ENCODE data around the gene C3orf22. TPM values are rescaled to one million over a fixed set of nuclear protein-coding genes. Genes with fewer than 3 reads are reported as not detected.

C3orf22 gene
- total RNA-seq, 1 experiment from 2014 or later, result not detected

DNA sequence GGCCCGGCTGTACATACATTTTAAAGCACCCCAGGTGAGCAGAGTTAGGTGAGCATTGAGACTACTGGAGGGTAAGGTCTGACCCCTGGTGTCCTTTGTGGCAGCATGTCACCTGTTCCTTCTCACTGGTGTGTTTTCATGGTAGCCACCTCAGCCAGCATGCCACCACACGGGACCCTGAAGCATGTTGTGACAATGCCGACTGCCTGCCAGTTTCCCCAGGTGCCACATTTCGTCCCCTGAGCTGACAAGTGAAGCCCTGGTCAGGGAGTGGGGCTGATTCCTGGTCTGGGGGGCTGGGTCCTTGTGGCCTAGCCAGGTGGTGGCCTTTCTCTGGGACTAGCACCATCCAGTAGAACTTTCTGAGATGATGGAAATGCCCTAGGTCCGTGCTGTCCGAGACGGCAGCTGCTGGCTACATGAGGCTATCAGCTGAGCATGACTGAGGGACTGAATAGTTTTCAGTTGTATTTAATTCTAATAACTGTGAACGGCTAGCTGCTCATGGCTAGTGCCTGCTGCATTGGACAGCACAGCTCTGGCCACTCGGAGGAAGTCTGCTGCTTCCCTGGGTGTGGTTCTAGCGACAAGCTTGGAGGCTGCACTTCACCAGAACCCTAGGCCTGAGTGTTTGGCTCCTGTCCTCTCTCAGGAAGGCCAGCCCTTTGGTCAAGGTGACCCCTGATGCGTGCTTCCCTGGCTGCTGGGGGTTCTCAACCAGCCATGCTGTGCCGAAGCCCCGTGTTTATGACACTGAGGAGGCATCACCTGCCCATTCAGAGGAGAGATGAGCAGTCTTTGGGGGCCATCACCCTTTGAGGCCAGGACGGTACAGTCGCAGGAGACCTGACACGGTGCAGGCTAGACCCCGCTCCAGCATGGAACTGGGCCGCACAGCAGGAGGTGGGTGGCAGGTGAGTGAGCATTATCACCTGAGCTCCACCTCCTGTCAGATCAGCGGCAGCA lies 3.9 kb downstream of the C3orf22 start:
- Histone ChIP-seq H3K4me3 (ENCODE audit: low read length) (no peak overlapping the region), H3K36me3 (ENCODE audit: insufficient read depth, low read length) (no peaks in the 10 kb centered on the region), H3K4me2 (ENCODE audit: low read depth, low read length, poor library complexity, severe bottlenecking) (no peak overlapping the region), H3K9me2 (replicated peaks; ENCODE audit: insufficient read depth, low read length) (no peaks in the 10 kb centered on the region), H4K20me1 (ENCODE audit: insufficient read depth, low read depth, low read length) (no peaks in the 10 kb centered on the region), H3K27ac (ENCODE audit: low read length) (no peak overlapping the region), H3K79me2 (ENCODE audit: low read length) (no peaks in the 10 kb centered on the region), H3K27me3 (ENCODE audit: low read length) (no peaks in the 10 kb centered on the region), H3K4me1 (ENCODE audit: low read length) (no peaks in the 10 kb centered on the region), H3K9me3 (ENCODE audit: low read length) (no peaks in the 10 kb centered on the region), H2AFZ (ENCODE audit: low read length) (no peak overlapping the region), H3K9ac (ENCODE audit: low read length) (no peak overlapping the region)
- no peak for DNase-seq

DNA sequence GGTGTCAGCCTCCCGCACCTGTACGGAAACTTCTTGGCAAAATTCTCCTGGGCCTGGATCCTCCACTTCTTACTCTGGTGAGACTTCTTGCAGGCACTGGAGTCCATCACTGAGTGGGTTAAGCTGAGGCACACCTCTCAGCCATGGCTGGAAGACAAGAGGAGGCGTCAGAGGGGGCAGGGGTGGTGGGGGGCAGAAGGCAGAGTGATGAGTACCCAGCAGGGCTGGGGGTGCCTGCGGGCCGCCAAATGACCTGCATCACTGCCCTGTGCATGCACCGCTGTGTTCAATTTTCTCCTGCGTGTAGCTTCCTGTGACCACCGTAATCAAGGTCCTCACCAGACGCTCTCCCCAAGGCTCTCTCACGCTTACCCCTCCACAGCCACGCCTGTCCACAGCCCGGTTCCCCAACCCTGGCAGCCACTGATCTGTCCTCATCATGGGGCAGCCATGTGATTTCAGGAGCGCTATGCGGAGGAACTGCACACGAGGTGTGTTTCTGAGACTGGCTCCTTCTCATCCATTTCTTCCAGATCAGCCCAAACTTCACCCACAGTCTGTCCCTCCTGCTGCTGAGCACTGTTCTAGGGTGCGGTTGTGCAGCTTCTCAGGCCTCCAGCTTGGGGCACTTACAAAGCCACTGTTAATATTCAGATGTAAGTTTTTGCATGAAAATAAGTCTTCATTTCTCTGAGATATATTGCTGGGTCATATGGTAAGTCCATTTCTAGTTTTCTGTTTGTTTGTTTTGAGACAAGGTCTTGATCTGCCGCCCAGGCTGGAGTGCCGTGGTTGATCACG lies 5.2 kb downstream of the C3orf22 start:
- Histone ChIP-seq H4K20me1 (ENCODE audit: insufficient read depth, low read depth, low read length) (no peaks in the 10 kb centered on the region), H3K4me3 (ENCODE audit: low read length) (no peak overlapping the region), H2AFZ (ENCODE audit: low read length) (no peak overlapping the region), H3K9me3 (ENCODE audit: low read length) (no peaks in the 10 kb centered on the region), H3K9me2 (replicated peaks; ENCODE audit: insufficient read depth, low read length) (no peaks in the 10 kb centered on the region), H3K4me1 (ENCODE audit: low read length) (no peaks in the 10 kb centered on the region), H3K4me2 (ENCODE audit: low read depth, low read length, poor library complexity, severe bottlenecking) (no peak overlapping the region), H3K27ac (ENCODE audit: low read length) (no peak overlapping the region), H3K27me3 (ENCODE audit: low read length) (no peaks in the 10 kb centered on the region), H3K79me2 (ENCODE audit: low read length) (no peaks in the 10 kb centered on the region), H3K36me3 (ENCODE audit: insufficient read depth, low read length) (no peaks in the 10 kb centered on the region), H3K9ac (ENCODE audit: low read length) (no peak overlapping the region)
- DNase-seq, result no peak

DNA sequence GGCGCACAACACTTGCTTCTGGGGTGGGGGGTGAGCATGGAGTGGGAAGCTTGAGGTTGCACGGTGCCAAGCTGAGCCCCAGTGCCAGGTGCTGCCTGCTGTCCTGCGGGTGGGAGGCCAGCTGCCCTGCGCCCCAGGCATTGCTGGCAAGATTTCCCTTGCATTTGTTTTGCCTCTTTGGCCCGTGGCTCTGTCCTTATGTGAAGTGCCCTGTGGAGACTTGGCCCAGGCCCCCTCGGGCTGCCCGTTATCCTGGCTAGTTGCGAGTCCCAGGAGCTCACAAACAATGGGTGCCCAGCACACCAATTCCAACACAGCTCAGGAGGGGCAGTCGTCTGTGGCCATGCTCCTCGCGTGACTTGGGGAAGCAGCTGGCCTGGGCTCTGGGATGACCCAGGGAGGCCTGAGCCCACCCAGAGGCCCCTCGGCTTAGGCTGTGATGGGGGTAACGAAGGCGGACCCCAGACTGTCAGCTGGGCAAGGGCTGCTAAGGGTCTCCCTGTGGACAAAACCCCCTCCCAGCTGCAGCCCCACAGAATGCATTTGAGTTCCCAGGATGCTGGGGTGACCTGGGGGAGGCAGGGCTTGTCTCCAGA lies 5.9 kb downstream of the C3orf22 start:
- Histone ChIP-seq H3K9me2 (replicated peaks; ENCODE audit: insufficient read depth, low read length) (no peaks in the 10 kb centered on the region), H3K9ac (ENCODE audit: low read length) (no peak overlapping the region), H4K20me1 (ENCODE audit: insufficient read depth, low read depth, low read length) (no peaks in the 10 kb centered on the region), H3K9me3 (ENCODE audit: low read length) (no peaks in the 10 kb centered on the region), H3K4me2 (ENCODE audit: low read depth, low read length, poor library complexity, severe bottlenecking) (no peak overlapping the region), H3K4me3 (ENCODE audit: low read length) (no peak overlapping the region), H3K79me2 (ENCODE audit: low read length) (no peaks in the 10 kb centered on the region), H2AFZ (ENCODE audit: low read length) (no peak overlapping the region), H3K27me3 (ENCODE audit: low read length) (no peaks in the 10 kb centered on the region), H3K4me1 (ENCODE audit: low read length) (no peaks in the 10 kb centered on the region), H3K27ac (ENCODE audit: low read length) (no peak overlapping the region), H3K36me3 (ENCODE audit: insufficient read depth, low read length) (no peaks in the 10 kb centered on the region)
- no peak for DNase-seq

DNA sequence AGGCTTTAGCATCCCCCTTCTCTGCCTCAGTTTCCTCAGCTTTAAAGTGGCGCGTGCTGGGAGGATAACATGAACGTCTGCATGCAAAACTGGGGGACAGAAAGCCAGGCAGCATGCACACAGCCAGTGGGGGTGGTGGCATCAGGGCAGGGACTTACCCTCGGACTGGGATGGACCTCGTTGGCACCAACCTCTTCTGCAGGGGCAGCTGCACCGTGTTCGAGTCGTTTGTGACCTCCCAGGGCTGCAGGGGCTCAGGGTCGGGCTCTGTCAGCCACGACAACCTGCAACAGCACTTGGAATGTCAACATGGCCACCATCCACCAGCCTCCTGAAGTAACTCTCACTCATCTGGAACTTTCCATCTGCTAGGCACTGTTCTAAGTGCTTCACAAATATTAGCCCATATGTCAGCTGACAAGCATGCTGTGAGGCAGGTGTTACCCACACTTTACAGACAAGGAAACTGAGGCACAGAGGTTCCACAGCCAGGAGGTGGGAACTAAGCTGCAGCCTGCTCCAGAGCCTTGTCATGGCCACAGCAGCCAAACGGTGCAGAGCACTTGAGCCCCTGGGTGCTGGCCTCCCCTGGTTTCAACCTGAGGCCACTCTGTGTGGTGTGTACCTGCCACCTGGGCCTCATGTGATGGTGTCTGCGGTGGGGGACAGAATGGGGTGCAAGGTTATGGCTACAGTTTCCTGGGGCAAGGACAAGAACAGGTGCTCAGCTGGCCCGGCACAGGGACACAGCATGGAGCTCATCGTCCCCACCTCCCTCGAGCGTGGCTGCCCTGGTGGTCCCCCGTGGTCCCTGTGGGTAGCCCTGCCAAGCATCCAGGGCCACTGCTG lies 6.7 kb downstream of the C3orf22 start:
- no peaks in the 10 kb centered on the region for H3K9me3 ChIP-seq (ENCODE audit: low read length)
- no peaks in the 10 kb centered on the region for H3K27me3 ChIP-seq (ENCODE audit: low read length)
- DNase-seq, result no peak
- H2AFZ ChIP-seq (ENCODE audit: low read length), result no peak overlapping the region
- H3K79me2 ChIP-seq (ENCODE audit: low read length), result no peaks in the 10 kb centered on the region
- no peaks in the 10 kb centered on the region for H3K36me3 ChIP-seq (ENCODE audit: insufficient read depth, low read length)
- no peak overlapping the region for H3K9ac ChIP-seq (ENCODE audit: low read length)
- no peak overlapping the region for H3K4me3 ChIP-seq (ENCODE audit: low read length)
- no peak overlapping the region for H3K27ac ChIP-seq (ENCODE audit: low read length)
- H3K9me2 ChIP-seq (replicated peaks; ENCODE audit: insufficient read depth, low read length), result no peaks in the 10 kb centered on the region
- no peaks in the 10 kb centered on the region for H3K4me1 ChIP-seq (ENCODE audit: low read length)
- no peak overlapping the region for H3K4me2 ChIP-seq (ENCODE audit: low read depth, low read length, poor library complexity, severe bottlenecking)
- no peaks in the 10 kb centered on the region for H4K20me1 ChIP-seq (ENCODE audit: insufficient read depth, low read depth, low read length)

DNA sequence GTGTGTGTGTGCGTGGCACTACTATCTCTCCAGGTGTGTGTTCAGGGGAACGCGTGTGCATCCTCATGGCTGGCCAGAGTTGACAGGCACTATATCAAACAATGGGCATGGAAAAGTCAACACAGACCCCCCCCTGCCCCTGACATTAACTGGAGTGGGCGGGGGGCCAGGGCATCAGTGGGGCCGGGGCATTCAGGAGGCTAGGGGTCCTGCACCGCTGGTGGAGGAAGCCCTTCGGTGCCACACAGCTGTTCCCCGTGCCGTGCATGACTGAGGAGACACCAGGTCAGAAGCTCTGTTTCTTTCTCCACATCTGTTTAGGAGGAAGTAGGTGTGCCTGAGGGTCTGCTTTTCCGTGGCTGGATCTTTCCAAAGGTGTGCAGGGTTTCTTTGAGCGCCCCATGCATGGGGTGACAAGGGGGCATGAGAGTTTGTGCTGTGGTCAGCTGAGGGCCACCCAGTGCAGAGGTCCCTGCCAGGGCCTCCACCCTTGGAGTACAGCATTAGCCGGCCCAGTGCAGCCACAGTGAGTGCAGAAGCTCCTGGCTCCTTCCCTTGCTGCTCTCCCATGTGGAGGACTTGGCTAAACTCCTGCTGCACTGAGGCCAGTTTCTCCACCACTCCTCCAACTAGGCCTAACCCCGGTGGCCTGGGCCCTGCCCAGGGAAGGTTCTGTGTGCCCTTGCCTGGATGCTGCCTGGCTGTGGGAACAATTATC lies 7.5 kb downstream of the C3orf22 start:
- Histone ChIP-seq H3K36me3 (ENCODE audit: insufficient read depth, low read length) (no peaks in the 10 kb centered on the region), H3K27me3 (ENCODE audit: low read length) (no peaks in the 10 kb centered on the region), H3K9ac (ENCODE audit: low read length) (no peak overlapping the region), H3K27ac (ENCODE audit: low read length) (no peak overlapping the region), H3K9me2 (replicated peaks; ENCODE audit: insufficient read depth, low read length) (no peaks in the 10 kb centered on the region), H3K4me2 (ENCODE audit: low read depth, low read length, poor library complexity, severe bottlenecking) (no peak overlapping the region), H3K79me2 (ENCODE audit: low read length) (no peaks in the 10 kb centered on the region), H3K4me1 (ENCODE audit: low read length) (no peaks in the 10 kb centered on the region), H2AFZ (ENCODE audit: low read length) (no peak overlapping the region), H3K4me3 (ENCODE audit: low read length) (no peak overlapping the region), H3K9me3 (ENCODE audit: low read length) (no peaks in the 10 kb centered on the region), H4K20me1 (ENCODE audit: insufficient read depth, low read depth, low read length) (no peaks in the 10 kb centered on the region)
- no peak for DNase-seq

DNA sequence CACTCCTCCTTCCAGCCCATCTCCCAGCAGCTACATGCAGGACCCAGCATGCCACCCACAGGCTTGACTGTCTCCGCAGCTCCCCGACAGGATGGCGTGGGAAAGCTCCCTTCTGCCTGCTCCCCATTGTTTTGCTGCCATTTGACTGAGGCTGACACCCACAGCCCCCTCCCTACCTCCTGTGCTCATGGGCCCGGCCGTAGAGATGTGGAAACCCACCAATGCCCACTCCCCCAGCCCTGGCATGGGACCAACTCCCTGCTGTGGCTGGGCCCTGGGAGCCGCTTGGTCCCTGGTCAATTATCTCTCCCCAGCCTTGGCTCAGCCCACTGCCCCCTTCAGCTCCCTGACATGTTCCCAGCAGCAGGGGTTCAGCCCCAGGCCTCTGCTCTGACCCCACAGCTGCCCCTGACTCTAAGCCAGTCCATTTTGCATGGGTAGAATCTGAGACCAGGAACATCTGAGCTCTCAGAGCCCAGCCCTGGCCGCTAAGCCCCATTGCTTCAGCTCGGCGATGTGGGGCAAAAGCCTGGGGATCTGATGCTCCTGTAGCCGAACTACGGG lies 8.2 kb downstream of the C3orf22 start:
- no peaks in the 10 kb centered on the region for H3K4me1 ChIP-seq (ENCODE audit: low read length)
- H3K4me3 ChIP-seq (ENCODE audit: low read length), result no peak overlapping the region
- H3K27ac ChIP-seq (ENCODE audit: low read length), result no peak overlapping the region

GRCh38 chr3:126549861-126550487 lies 8.8 kb downstream of the C3orf22 start:
- DNase-seq, result no peak
- H3K9me3 ChIP-seq (ENCODE audit: low read length), result no peaks in the 10 kb centered on the region
- no peaks in the 10 kb centered on the region for H3K36me3 ChIP-seq (ENCODE audit: insufficient read depth, low read length)
- H2AFZ ChIP-seq (ENCODE audit: low read length), result no peak overlapping the region
- no peaks in the 10 kb centered on the region for H3K79me2 ChIP-seq (ENCODE audit: low read length)
- H3K9me2 ChIP-seq (replicated peaks; ENCODE audit: insufficient read depth, low read length), result no peaks in the 10 kb centered on the region
- H3K27ac ChIP-seq (ENCODE audit: low read length), result no peak overlapping the region
- no peaks in the 10 kb centered on the region for H4K20me1 ChIP-seq (ENCODE audit: insufficient read depth, low read depth, low read length)
- H3K9ac ChIP-seq (ENCODE audit: low read length), result no peak overlapping the region
- H3K4me1 ChIP-seq (ENCODE audit: low read length), result no peaks in the 10 kb centered on the region
- no peaks in the 10 kb centered on the region for H3K27me3 ChIP-seq (ENCODE audit: low read length)
- H3K4me3 ChIP-seq (ENCODE audit: low read length), result no peak overlapping the region
- no peak overlapping the region for H3K4me2 ChIP-seq (ENCODE audit: low read depth, low read length, poor library complexity, severe bottlenecking)

More for the DNA sequence above, 8.2 kb downstream of the C3orf22 start:
- DNase-seq, result no peak
- H4K20me1 ChIP-seq (ENCODE audit: insufficient read depth, low read depth, low read length), result no peaks in the 10 kb centered on the region
- no peaks in the 10 kb centered on the region for H3K9me3 ChIP-seq (ENCODE audit: low read length)
- H3K9ac ChIP-seq (ENCODE audit: low read length), result no peak overlapping the region
- no peak overlapping the region for H3K4me2 ChIP-seq (ENCODE audit: low read depth, low read length, poor library complexity, severe bottlenecking)
- H3K79me2 ChIP-seq (ENCODE audit: low read length), result no peaks in the 10 kb centered on the region
- no peaks in the 10 kb centered on the region for H3K36me3 ChIP-seq (ENCODE audit: insufficient read depth, low read length)
- H3K27me3 ChIP-seq (ENCODE audit: low read length), result no peaks in the 10 kb centered on the region
- no peak overlapping the region for H2AFZ ChIP-seq (ENCODE audit: low read length)
- H3K9me2 ChIP-seq (replicated peaks; ENCODE audit: insufficient read depth, low read length), result no peaks in the 10 kb centered on the region

All from Karpas-422 (cell line).